ENCODE results near the gene HOXA5. TPM values are rescaled to one million over a fixed set of nuclear protein-coding genes. Genes with fewer than 3 reads are reported as not detected.

The HOXA5 gene
- total RNA-seq, 3 donors from 2014 or later = 16.1 to 26.6 (median 23.8) TPM

- no peak for DNase-seq
- ATAC-seq = no peak
- Histone ChIP-seq H3K4me3 (no peak overlapping the region), H3K4me1 (ENCODE audit: low read depth) (peaks cover 10% of the 10 kb centered on the region), H3K9me3 (no peaks in the 10 kb centered on the region), H3K36me3 (ENCODE audit: low read depth) (no peaks in the 10 kb centered on the region)
- intact Hi-C loops (cut with DNase I, micrococcal nuclease) = loop anchor here (5.0 to 10.0 kb wide), 2 partner anchors 795 to 1298 kb away; no protein-coding TSS in a partner anchor
- no peak for TF ChIP-seq CTCF (IDR thresholded peaks at IDR 0.05)
Measured at GRCh38 chr7:27162561-27163287, 19.2 kb upstream of the HOXA5 start.

- Histone ChIP-seq H3K4me1 (ENCODE audit: low read depth) (peaks cover 14% of the 10 kb centered on the region), H3K4me3 (no peak overlapping the region), H3K36me3 (ENCODE audit: low read depth) (no peaks in the 10 kb centered on the region), H3K9me3 (no peaks in the 10 kb centered on the region)
- ATAC-seq = peak; percentile 10
- intact Hi-C loops (cut with DNase I, micrococcal nuclease) = loop anchor here (5.0 to 10.0 kb wide), 2 partner anchors 795 to 1297 kb away; no protein-coding TSS in a partner anchor
- TF ChIP-seq CTCF (IDR thresholded peaks at IDR 0.05) = no peak
- DNase-seq = peak in 2 of 3 donors; percentile 71 to 81
Measured at GRCh38 chr7:27161721-27162560, 18.5 kb upstream of the HOXA5 start.

GRCh38 chr7:27161214-27161720, 17.8 kb upstream of the HOXA5 start:
- ATAC-seq = peak; percentile 28
- DNase-seq = peak; percentile 74 to 79 (median 75)
- TF ChIP-seq CTCF (IDR thresholded peaks at IDR 0.05) = no peak
- Histone ChIP-seq H3K4me1 (ENCODE audit: low read depth) (peaks cover 15% of the 10 kb centered on the region), H3K4me3 (peak overlapping the region; percentile 15), H3K36me3 (ENCODE audit: low read depth) (no peaks in the 10 kb centered on the region), H3K9me3 (no peaks in the 10 kb centered on the region)
- intact Hi-C loops (cut with DNase I, micrococcal nuclease) = loop anchor here (5.0 to 10.0 kb wide), 2 partner anchors 794 to 1296 kb away; no protein-coding TSS in a partner anchor

- Histone ChIP-seq H3K4me1 (ENCODE audit: low read depth) (peaks cover 19% of the 10 kb centered on the region), H3K9me3 (no peaks in the 10 kb centered on the region), H3K36me3 (ENCODE audit: low read depth) (no peaks in the 10 kb centered on the region), H3K4me3 (peak overlapping the region; percentile 15)
- TF ChIP-seq CTCF (IDR thresholded peaks at IDR 0.05) = peak; percentile 99
- intact Hi-C loops (cut with DNase I, micrococcal nuclease) = loop anchor here (5.0 to 10.0 kb wide), 2 partner anchors 793 to 1296 kb away; no protein-coding TSS in a partner anchor
- ATAC-seq (peak; percentile 70), DNase-seq (peak; percentile 93 to 94 (median 94))
Measured at GRCh38 chr7:27160546-27161213, 17.2 kb upstream of the HOXA5 start.

- DNase-seq (peak in 2 of 3 donors; percentile 61 to 66), ATAC-seq (no peak)
- Histone ChIP-seq H3K4me1 (ENCODE audit: low read depth) (peaks cover 22% of the 10 kb centered on the region), H3K9me3 (no peaks in the 10 kb centered on the region), H3K36me3 (ENCODE audit: low read depth) (no peaks in the 10 kb centered on the region), H3K4me3 (no peak overlapping the region)
- intact Hi-C loops (cut with DNase I, micrococcal nuclease) = loop anchor here (5.0 to 10.0 kb wide), 2 partner anchors 793 to 1295 kb away; no protein-coding TSS in a partner anchor
- no peak for TF ChIP-seq CTCF (IDR thresholded peaks at IDR 0.05)
Measured at GRCh38 chr7:27160145-27160545, 16.7 kb upstream of the HOXA5 start.
